Measurements from ENCODE around the gene SNX22.
"Not testable (repeated sequence)": the region's sequence is repeated elsewhere in the genome, so short reads cannot be mapped to it uniquely, and the experiment has no call there.

Gene SNX22

DNA sequence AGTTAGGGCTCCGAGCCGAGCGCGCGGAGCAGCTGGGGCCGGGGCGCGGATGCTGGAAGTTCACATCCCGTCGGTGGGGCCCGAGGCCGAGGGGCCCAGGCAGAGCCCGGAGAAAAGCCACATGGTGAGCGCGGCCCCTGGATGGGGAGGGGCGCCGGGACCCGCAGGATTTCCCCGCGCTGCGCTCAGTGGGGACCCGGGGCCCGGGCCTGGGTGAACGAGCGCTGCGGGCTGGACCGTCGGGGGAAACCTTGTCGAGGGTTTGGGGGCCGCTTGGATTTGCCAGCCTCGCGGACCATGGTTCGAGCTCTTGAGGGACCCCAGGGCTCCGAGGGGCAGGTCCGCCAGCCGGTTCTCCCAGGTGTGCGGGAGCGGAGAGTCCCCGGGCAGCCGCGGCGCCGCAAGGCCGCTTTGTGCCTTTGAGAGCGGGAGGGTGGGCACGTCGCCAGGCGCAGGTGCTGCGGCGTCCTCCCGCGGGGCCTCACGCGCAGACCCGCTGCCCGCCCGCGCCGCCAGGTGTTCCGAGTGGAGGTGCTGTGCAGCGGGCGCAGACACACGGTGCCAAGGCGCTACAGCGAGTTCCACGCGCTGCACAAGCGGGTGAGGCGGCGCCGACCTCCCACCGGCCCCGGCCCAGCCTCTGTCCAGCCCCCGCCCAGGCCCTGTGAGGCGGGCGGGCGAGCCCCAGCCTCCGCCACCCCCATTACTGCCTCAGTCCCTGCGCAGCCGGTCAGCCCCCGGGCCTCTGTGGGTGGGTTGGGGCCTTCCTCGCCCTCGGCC, at the start of gene SNX22:
SNX22 (plus strand) TSS at position 5 of the 780 bp plus-strand sequence; CDS start at position 50, 45 bp downstream.
- no peak for DNase-seq

DNA sequence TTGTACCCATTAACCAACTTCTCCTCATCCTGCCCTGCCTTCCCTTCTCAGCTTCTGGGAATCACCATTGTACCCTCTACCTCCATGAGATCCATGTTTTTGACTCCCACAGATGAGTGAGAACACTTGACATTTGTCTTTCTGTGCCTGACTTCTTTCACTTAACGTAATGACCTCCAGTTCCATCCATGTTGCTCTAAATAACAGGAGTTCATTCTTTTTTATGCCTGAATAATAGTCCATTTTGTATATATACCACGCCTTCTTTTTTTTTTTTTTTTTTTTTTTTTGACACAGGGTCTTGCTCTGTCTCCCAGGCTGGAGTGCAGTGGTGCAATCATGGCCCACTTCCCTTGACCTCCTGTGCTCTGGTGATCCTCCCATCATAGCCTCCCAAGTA, 49.0 kb upstream of the SNX22 start:
- DNase-seq = no peak

- no peak for DNase-seq
Measured at GRCh38 chr15:64105113-64105704, 46.3 kb upstream of the SNX22 start.

DNA sequence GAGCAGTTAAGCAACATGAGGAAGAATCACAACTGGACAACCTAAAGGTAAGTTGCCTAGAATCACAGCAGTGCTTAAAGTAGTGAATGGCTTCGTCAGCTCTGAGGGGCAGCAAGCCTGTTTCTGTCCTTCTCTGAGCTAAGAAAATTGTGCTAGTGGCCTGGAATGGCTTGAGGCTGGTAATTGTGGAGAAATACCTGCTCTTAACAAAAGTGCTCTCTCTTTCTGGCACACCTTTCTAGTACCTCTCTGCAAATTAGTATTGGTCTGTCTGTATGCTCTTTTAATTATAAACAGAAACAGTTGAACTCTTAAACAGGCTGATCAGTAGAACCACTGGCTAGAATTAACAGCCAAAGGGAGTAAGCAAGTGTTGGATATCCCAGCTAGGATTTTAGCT, 44.2 kb upstream of the SNX22 start:
- no peak for DNase-seq

DNA sequence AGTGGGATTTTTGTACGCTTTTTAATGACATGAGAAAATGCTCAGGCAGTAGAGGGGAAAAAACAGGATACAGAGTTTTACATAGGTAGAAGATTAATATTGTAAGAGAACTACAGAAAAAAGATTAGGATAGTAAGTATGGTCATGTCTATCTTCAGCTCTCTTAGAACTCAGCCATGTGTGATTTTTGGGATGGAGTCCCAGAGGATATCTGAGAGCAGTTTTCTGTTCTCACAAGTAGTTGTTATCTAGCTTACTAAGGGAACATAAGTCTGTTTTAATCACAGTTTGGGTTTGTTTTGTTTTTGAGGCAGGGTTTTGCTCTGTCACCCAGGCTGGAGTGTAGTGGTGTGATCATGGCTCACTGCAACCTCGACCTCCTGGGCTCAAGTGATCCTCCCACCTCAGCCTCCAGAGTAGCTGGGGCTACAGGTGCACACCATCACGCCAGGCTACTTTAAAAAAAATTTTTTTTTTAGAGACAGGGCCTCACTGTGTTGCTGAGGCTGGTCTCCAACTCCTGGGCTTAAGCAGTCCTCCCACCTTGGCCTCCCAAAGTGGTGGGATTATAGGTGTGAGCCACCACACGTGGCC, 41.3 kb upstream of the SNX22 start:
- DNase-seq = not testable (repeated sequence)

GRCh38 chr15:64110950-64111678, 40.4 kb upstream of the SNX22 start:
- DNase-seq = no peak

DNA sequence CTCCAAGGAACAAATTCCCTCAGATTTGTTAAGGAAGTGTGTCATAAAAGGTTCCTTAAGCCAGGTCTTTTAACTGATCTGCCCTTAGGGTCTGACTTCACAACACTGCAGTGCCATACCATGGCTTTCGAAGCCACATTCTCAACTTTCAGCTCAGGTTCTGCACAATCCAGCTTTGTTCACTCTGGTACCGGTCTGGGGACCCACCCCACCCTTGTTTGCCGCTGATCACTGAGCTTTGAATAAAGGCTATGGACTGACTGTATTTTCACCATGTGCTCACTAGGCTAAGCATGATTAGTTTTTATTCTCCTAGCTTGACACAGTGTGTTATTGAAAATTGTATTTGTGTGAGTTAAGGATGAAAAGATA, 39.9 kb upstream of the SNX22 start:
- no peak for DNase-seq

GRCh38 chr15:64112073-64112772, 39.3 kb upstream of the SNX22 start:
- DNase-seq = no peak

DNA sequence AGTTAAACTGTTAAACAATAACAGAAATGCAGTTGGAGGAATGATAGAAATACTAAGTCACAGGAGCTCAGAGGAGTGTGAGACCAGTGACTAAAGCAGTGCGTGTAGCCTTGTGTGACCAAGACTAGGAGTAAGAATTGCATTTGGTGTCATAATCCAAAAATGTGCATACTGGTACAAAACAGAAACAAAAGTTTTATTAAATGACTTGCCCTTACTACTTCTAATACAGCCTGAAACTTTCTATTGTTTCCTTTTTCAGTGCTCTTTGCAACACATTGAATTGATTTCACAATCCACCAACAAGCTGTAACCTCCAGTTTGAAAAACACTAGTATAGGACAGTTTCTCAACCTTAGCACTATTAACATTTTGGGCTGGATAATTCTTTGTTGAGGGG, 38.6 kb upstream of the SNX22 start:
- DNase-seq = no peak

DNA sequence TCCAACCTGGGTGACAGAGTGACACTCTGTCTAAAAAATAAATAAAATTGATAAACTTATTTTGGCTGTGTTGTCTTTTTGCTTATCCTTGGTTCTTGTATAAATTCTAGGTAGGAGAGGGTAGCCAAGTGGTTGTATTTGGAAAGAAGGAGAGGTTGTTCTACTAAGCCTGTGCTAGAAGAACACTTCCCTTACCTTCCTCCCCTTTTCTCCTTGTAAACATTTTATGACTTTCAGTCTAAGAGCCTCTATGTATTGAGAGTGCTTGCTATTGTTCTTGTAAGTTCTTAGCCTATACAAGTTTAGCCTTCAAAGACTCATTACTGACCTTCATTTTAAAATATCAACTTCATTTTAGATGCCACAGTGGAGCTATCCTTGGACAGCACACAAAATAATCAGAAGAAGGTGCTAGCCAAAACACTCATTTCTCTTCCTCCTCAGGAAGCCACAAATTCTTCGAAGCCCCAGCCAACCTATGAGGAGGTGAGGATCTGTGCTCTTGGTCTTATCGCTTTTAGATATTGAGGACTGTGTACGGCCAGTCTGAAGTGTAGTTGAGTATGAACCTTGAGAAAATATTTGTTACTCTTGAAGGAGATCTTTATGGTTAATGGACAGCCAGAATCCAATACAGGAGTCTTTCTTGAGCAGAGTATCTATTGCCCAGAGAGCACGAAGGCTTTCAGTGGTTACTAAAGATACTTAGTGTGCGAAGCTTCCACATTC, 33.6 kb upstream of the SNX22 start:
- DNase-seq = no peak

DNA sequence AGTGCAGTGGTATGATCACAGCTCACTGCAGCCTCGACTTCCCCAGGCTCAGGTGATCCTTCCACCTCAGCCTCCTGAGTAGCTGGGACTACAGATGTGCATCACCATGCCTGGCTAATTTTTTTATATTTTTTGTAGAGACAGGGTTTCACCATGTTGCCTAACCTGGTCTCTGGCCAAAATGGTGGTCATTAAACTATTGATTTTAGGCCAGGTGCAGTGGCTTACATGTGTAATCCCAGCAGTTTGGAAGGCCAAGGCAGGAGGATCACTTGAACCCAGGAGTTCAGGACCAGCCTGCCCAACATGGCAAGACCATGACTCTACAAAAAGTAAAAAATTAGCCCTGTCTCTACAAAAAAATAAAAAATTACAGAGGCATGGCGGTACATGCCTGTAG, 31.2 kb upstream of the SNX22 start:
- DNase-seq = not testable (repeated sequence)

GRCh38 chr15:64121614-64122013, 29.9 kb upstream of the SNX22 start:
- no peak for DNase-seq

GRCh38 chr15:64122444-64122843, 29.1 kb upstream of the SNX22 start:
- no peak for DNase-seq

DNA sequence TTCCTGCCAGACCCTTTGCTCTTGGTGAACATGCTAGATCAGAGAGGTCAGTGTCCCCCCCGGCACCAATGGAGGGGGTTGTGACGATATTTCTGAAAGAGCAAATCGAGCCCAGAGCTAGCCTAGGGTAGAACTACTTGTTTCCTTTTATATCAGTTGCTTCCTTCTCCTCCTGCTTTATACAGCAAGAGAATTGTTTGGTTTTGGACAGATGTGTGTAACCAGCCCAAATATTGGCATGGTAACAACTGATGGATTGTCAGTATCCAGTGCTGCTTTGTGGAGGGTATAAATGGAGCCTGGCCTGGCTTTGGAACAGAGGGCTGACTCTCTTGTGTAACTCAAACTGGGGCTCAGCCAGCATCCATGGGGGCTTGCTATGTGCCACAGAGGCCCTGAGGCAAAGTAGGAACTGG, 28.6 kb upstream of the SNX22 start:
- DNase-seq = no peak

DNA sequence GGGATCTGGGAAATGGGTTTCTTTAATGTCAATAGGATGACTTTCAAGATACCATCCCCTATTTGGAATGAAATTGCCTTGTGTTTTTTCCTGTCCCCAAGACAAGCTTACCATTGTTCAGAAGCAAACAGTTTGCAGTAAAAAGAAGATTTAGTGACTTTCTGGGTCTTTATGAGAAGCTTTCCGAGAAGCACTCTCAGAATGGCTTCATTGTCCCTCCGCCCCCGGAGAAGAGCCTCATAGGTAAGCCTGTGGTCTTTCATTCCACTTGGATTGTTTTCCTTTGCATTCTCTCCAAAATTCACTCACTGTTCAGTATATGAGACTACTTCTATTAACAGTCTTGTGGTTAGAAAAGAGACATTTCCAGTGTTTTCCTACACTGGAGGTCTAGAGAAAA, 25.6 kb upstream of the SNX22 start:
- no peak for DNase-seq

- DNase-seq = no peak
Measured at GRCh38 chr15:64127521-64128270, 23.8 kb upstream of the SNX22 start.

DNA sequence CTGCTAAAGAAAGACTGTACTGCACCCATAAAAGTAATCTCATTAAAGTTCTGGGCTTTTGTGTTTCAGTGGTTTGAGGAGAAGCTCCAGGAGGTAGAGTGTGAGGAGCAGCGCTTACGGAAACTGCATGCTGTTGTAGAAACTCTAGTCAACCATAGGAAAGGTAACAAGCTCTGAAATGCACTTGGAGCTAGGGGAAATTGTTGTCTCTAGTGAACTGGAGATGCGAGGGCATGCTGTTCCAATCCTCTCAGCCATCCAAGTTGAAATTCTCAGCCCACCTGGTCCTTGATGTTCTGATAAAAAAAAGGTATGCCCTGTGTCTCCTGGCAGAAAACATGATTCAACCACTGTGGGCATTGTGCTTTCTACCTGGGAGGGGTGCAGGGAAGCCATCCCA, 21.4 kb upstream of the SNX22 start:
- DNase-seq = no peak

- no peak for DNase-seq
Measured at GRCh38 chr15:64131547-64131946, 20.0 kb upstream of the SNX22 start.

- no peak for DNase-seq
Measured at GRCh38 chr15:64132217-64132616, 19.3 kb upstream of the SNX22 start.

GRCh38 chr15:64133623-64134344, 17.7 kb upstream of the SNX22 start:
- DNase-seq = no peak

DNA sequence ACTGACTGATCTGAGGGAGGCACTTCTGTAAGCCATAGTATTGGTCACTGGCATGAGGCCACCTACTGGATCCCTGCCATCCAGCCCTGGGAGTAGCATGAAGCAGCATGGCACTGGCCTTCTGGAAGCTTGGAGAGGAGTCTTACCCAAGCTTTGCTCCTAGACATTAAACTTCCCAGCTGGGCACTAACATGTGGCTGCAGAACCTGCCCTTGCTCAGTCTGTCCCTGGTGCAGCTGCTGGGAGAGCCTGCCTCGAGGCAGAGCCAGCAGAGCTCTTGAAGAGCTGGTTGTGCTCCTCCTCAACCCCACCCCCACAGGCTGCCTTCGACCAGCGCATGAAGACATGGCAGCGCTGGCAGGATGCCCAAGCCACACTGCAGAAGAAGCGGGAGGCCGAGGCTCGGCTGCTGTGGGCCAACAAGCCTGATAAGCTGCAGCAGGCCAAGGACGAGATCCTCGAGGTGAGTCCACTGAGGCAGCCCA, 17.1 kb upstream of the SNX22 start:
- DNase-seq = no peak

Measured in NCI-H524 treated with DMSO at 0.1 percent for 48 hours (cell line).